Measurements from ENCODE around the gene FSHB.
A peak's percentile ranks its signal among the peaks of the same experiment; 100 is the strongest.

FSHB gene

DNA sequence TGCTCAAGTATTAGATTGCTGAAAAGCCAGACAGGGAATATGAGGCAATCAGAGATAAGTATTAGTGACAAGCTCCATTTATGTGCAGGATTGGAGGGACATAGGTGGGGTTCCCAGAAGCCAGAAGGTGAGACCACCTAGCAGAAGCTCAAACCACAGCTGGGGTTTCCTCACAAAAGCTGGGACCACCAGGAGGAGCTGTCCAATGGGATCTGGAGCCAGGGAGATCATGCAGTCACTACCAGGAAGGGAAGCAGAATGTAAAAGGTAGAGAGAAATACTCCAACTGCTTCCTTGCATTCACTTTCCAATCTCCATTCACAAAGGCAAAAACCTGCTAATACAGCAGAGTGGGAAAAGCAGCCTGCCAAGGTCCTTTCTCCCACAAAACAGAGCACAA lies 5.2 kb upstream of the FSHB start (continued):
- no peak for TF ChIP-seq ZBTB10 (tag by site-specific recombination; IDR thresholded peaks at IDR 0.05)
- no peak for TF ChIP-seq ZNF629 (tag by site-specific recombination; IDR thresholded peaks at IDR 0.05)
- no peak for TF ChIP-seq ZFHX2 (tag by site-specific recombination; conservative IDR thresholded peaks at IDR 0.05)
- no peak for TF ChIP-seq ZSCAN30 (tag by site-specific recombination; IDR thresholded peaks at IDR 0.05)
- no peak for TF ChIP-seq HOXD13 (CRISPR knock-in tag; IDR thresholded peaks at IDR 0.05; ENCODE audit: borderline replicate concordance)

- TF ChIP-seq ZNF501 (tag by site-specific recombination; IDR thresholded peaks at IDR 0.05) (no peak), ZNF830 (tag by site-specific recombination; IDR thresholded peaks at IDR 0.05; ENCODE audit: low read depth) (no peak), ZFHX2 (tag by site-specific recombination; conservative IDR thresholded peaks at IDR 0.05) (peak; percentile 56), ZNF707 (tag by site-specific recombination; IDR thresholded peaks at IDR 0.05) (no peak), EGR2 (tag by site-specific recombination; IDR thresholded peaks at IDR 0.05; ENCODE audit: low read depth) (peak; percentile 84)
- TF ChIP-seq, protein P1, sequence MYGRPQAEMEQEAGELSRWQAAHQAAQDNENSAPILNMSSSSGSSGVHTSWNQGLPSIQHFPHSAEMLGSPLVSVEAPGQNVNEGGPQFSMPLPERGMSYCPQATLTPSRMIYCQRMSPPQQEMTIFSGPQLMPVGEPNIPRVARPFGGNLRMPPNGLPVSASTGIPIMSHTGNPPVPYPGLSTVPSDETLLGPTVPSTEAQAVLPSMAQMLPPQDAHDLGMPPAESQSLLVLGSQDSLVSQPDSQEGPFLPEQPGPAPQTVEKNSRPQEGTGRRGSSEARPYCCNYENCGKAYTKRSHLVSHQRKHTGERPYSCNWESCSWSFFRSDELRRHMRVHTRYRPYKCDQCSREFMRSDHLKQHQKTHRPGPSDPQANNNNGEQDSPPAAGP (tag by site-specific recombination; IDR thresholded peaks at IDR 0.05), result no peak
- TF ChIP-seq, protein P2, sequence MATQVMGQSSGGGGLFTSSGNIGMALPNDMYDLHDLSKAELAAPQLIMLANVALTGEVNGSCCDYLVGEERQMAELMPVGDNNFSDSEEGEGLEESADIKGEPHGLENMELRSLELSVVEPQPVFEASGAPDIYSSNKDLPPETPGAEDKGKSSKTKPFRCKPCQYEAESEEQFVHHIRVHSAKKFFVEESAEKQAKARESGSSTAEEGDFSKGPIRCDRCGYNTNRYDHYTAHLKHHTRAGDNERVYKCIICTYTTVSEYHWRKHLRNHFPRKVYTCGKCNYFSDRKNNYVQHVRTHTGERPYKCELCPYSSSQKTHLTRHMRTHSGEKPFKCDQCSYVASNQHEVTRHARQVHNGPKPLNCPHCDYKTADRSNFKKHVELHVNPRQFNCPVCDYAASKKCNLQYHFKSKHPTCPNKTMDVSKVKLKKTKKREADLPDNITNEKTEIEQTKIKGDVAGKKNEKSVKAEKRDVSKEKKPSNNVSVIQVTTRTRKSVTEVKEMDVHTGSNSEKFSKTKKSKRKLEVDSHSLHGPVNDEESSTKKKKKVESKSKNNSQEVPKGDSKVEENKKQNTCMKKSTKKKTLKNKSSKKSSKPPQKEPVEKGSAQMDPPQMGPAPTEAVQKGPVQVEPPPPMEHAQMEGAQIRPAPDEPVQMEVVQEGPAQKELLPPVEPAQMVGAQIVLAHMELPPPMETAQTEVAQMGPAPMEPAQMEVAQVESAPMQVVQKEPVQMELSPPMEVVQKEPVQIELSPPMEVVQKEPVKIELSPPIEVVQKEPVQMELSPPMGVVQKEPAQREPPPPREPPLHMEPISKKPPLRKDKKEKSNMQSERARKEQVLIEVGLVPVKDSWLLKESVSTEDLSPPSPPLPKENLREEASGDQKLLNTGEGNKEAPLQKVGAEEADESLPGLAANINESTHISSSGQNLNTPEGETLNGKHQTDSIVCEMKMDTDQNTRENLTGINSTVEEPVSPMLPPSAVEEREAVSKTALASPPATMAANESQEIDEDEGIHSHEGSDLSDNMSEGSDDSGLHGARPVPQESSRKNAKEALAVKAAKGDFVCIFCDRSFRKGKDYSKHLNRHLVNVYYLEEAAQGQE (tag by site-specific recombination; IDR thresholded peaks at IDR 0.05), result peak; percentile 90
- Histone ChIP-seq H3K9me3 (ENCODE audit: control insufficient read depth, insufficient read depth, low read depth, low read length) (no peaks in the 10 kb centered on the region), H3K4me1 (ENCODE audit: control insufficient read depth, insufficient read depth, low read length) (no peaks in the 10 kb centered on the region), H3K27ac (ENCODE audit: extremely low read depth, low read depth, low read length) (no peak overlapping the region), H3K4me3 (ENCODE audit: low read depth, low read length) (no peak overlapping the region), H3K36me3 (ENCODE audit: control insufficient read depth in 2 of 2, insufficient read depth in 1 of 2, low read length in 2 of 2) (no peaks in the 10 kb centered on the region)
- CTCF ChIA-PET, result no interaction called here
- POLR2A ChIA-PET, result no interaction called here
Observed at GRCh38 chr11:30228323-30228884, 2.4 kb upstream of the FSHB start.

DNA sequence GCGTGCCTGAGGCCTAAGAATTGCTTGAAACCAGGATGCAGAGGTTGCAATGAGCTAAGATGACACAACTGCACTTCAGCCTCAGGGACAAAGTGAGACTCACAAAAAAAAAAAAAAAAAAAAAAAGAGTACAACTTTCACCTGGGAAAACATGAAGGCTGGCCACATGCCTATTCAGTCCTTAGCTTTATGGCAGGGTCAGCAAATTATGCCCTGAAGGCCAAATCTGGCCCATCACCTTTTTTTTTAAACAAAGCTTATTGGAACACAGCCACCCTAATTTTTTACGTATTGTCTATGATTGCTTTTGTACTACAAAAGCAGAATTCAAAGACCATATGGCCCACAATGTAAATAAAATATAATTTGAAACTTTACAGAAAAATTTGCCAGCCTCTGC lies 8.2 kb downstream of the FSHB start:
- H3K4me3 ChIP-seq (ENCODE audit: low read depth, low read length), result no peak overlapping the region
- H3K27ac ChIP-seq (ENCODE audit: extremely low read depth, low read depth, low read length), result no peak overlapping the region
- H3K9me3 ChIP-seq (ENCODE audit: control insufficient read depth, insufficient read depth, low read depth, low read length), result no peaks in the 10 kb centered on the region
- CTCF ChIA-PET, result interaction anchor here (0.6 kb wide), 1 partner anchor 204 kb away, joined by 3 read pairs; no protein-coding TSS in a partner anchor
- POLR2A ChIA-PET, result no interaction called here
- H3K36me3 ChIP-seq (ENCODE audit: control insufficient read depth in 2 of 2, insufficient read depth in 1 of 2, low read length in 2 of 2), result no peaks in the 10 kb centered on the region
- no peaks in the 10 kb centered on the region for H3K4me1 ChIP-seq (ENCODE audit: control insufficient read depth, insufficient read depth, low read length)
- TF ChIP-seq ZNF426 (tag by site-specific recombination; IDR thresholded peaks at IDR 0.05) (no peak), ZNF202 (tag by site-specific recombination; IDR thresholded peaks at IDR 0.05; ENCODE audit: borderline replicate concordance) (no peak), ZNF510 (tag by site-specific recombination; IDR thresholded peaks at IDR 0.05; ENCODE audit: insufficient replicate concordance) (no peak), MZF1 (tag by site-specific recombination; IDR thresholded peaks at IDR 0.05; ENCODE audit: borderline replicate concordance) (no peak), KLF9 (tag by site-specific recombination; IDR thresholded peaks at IDR 0.05; ENCODE audit: low read depth) (no peak), ZSCAN18 (tag by site-specific recombination; IDR thresholded peaks at IDR 0.05) (no peak), ZNF302 (tag by site-specific recombination; IDR thresholded peaks at IDR 0.05; ENCODE audit: low read depth) (no peak)
- TF ChIP-seq, protein P3, sequence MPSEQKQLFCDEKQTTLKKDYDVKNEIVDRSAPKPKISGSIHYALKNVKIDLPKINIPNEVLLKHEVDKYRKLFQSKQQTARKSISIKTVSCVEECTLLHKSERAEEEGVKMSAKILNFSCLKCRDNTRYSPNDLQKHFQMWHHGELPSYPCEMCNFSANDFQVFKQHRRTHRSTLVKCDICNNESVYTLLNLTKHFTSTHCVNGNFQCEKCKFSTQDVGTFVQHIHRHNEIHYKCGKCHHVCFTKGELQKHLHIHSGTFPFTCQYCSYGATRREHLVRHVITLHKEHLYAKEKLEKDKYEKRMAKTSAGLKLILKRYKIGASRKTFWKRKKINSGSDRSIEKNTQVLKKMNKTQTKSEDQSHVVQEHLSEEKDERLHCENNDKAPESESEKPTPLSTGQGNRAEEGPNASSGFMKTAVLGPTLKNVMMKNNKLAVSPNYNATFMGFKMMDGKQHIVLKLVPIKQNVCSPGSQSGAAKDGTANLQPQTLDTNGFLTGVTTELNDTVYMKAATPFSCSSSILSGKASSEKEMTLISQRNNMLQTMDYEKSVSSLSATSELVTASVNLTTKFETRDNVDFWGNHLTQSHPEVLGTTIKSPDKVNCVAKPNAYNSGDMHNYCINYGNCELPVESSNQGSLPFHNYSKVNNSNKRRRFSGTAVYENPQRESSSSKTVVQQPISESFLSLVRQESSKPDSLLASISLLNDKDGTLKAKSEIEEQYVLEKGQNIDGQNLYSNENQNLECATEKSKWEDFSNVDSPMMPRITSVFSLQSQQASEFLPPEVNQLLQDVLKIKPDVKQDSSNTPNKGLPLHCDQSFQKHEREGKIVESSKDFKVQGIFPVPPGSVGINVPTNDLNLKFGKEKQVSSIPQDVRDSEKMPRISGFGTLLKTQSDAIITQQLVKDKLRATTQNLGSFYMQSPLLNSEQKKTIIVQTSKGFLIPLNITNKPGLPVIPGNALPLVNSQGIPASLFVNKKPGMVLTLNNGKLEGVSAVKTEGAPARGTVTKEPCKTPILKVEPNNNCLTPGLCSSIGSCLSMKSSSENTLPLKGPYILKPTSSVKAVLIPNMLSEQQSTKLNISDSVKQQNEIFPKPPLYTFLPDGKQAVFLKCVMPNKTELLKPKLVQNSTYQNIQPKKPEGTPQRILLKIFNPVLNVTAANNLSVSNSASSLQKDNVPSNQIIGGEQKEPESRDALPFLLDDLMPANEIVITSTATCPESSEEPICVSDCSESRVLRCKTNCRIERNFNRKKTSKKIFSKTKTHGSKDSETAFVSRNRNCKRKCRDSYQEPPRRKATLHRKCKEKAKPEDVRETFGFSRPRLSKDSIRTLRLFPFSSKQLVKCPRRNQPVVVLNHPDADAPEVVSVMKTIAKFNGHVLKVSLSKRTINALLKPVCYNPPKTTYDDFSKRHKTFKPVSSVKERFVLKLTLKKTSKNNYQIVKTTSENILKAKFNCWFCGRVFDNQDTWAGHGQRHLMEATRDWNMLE (tag by site-specific recombination; conservative IDR thresholded peaks at IDR 0.05; ENCODE audit: low read depth), result no peak
